ENCODE results near the gene CCDC81. TPM values are rescaled to one million over a fixed set of nuclear protein-coding genes. Genes with fewer than 3 reads are reported as not detected.

Gene CCDC81
- polyA plus RNA-seq, 3 donors = 0.11 to 0.31 (median 0.24) TPM

GRCh38 chr11:86363424-86363823 is 11.3 kb upstream of the CCDC81 start:
- no peaks in the 10 kb centered on the region for H3K4me1 ChIP-seq (ENCODE audit: control insufficient read depth in 1 of 2, insufficient read depth in 2 of 2, low read length in 2 of 2)

GRCh38 chr11:86365546-86365945 is 9.1 kb upstream of the CCDC81 start:
- TF ChIP-seq CTCF (IDR thresholded peaks at IDR 0.05) = no peak
- Histone ChIP-seq H3K9me3 (replicated peaks in 1 of 2; ENCODE audit: control insufficient read depth in 1 of 2, insufficient read depth in 1 of 2, low read length in 2 of 2) (peaks cover 4 to 7% of the 10 kb centered on the region in 2 donors), H3K36me3 (replicated peaks in 1 of 2; ENCODE audit: control insufficient read depth in 1 of 2, insufficient read depth in 2 of 2, low read length in 2 of 2) (no peaks in the 10 kb centered on the region), H3K9ac (ENCODE audit: insufficient read depth, low read length, poor library complexity, severe bottlenecking) (no peak overlapping the region), H3K27ac (ENCODE audit: low read depth in 1 of 2, low read length in 2 of 2) (no peak overlapping the region), H3K27me3 (ENCODE audit: control insufficient read depth in 2 of 2, insufficient read depth in 2 of 2, low read length in 2 of 2) (no peaks in the 10 kb centered on the region), H3K79me2 (ENCODE audit: insufficient read depth, low read length) (no peaks in the 10 kb centered on the region), H2AFZ (ENCODE audit: insufficient read depth, low read depth, low read length, poor library complexity, severe bottlenecking) (no peak overlapping the region), H3K4me1 (ENCODE audit: control insufficient read depth in 1 of 2, insufficient read depth in 2 of 2, low read length in 2 of 2) (no peaks in the 10 kb centered on the region), H3K4me2 (replicated peaks; ENCODE audit: extremely low read depth, low read length, poor library complexity, severe bottlenecking) (no peak overlapping the region), H4K20me1 (ENCODE audit: insufficient read depth, low read length) (no peaks in the 10 kb centered on the region), H3K4me3 (replicated peaks in 1 of 3; ENCODE audit: low read depth in 2 of 3, low read length in 3 of 3) (no peak overlapping the region)
- H3K27ac Mint-ChIP-seq = no peak overlapping the region
- DNase-seq = no peak
- no peaks in the 10 kb centered on the region for H3K36me3 Mint-ChIP-seq
- H3K9me3 Mint-ChIP-seq = peaks cover 2 to 12% (median 8%) of the 10 kb centered on the region in 7 donors
- intact Hi-C loops (cut with micrococcal nuclease) = no loop called here
- H3K4me3 Mint-ChIP-seq = no peak overlapping the region
- WGBS (ENCODE audit: insufficient coverage) = no CpG with 5 or more reads among the region's 2 CpGs
- H3K4me1 Mint-ChIP-seq = no peaks in the 10 kb centered on the region
- peaks cover 0 to 1% (median 0%) of the 10 kb centered on the region in 3 donors for H3K27me3 Mint-ChIP-seq (ENCODE audit: low read depth in 3 of 3)

More at GRCh38 chr11:86363424-86363823, 11.3 kb upstream of the CCDC81 start:
- no peaks in the 10 kb centered on the region for H3K4me1 Mint-ChIP-seq
- Histone ChIP-seq H3K27ac (ENCODE audit: low read depth in 1 of 2, low read length in 2 of 2) (no peak overlapping the region), H3K9me3 (replicated peaks in 1 of 2; ENCODE audit: control insufficient read depth in 1 of 2, insufficient read depth in 1 of 2, low read length in 2 of 2) (no peaks in the 10 kb centered on the region), H3K36me3 (replicated peaks in 1 of 2; ENCODE audit: control insufficient read depth in 1 of 2, insufficient read depth in 2 of 2, low read length in 2 of 2) (no peaks in the 10 kb centered on the region), H3K4me2 (replicated peaks; ENCODE audit: extremely low read depth, low read length, poor library complexity, severe bottlenecking) (no peak overlapping the region), H4K20me1 (ENCODE audit: insufficient read depth, low read length) (no peaks in the 10 kb centered on the region), H2AFZ (ENCODE audit: insufficient read depth, low read depth, low read length, poor library complexity, severe bottlenecking) (no peak overlapping the region), H3K4me3 (replicated peaks in 1 of 3; ENCODE audit: low read depth in 2 of 3, low read length in 3 of 3) (no peak overlapping the region), H3K27me3 (ENCODE audit: control insufficient read depth in 2 of 2, insufficient read depth in 2 of 2, low read length in 2 of 2) (no peaks in the 10 kb centered on the region), H3K9ac (ENCODE audit: insufficient read depth, low read length, poor library complexity, severe bottlenecking) (no peak overlapping the region), H3K79me2 (ENCODE audit: insufficient read depth, low read length) (no peaks in the 10 kb centered on the region)
- H3K36me3 Mint-ChIP-seq = no peaks in the 10 kb centered on the region
- H3K27ac Mint-ChIP-seq = no peak overlapping the region
- H3K4me3 Mint-ChIP-seq = no peak overlapping the region
- no peak for TF ChIP-seq CTCF (IDR thresholded peaks at IDR 0.05)
- H3K9me3 Mint-ChIP-seq = peaks cover 0 to 6% (median 0%) of the 10 kb centered on the region in 7 donors
- no CpG with 5 or more reads among the region's 1 CpG for WGBS (ENCODE audit: insufficient coverage)
- intact Hi-C loops (cut with micrococcal nuclease) = no loop called here
- H3K27me3 Mint-ChIP-seq (ENCODE audit: low read depth in 3 of 3) = peaks cover 0 to 1% (median 0%) of the 10 kb centered on the region in 3 donors
- DNase-seq = no peak
